Upper lobe of right lung (tissue), 1 donor: Measurements from ENCODE around the gene GNG12. TPM values are rescaled to one million over a fixed set of nuclear protein-coding genes. Genes with fewer than 3 reads are reported as not detected.
A peak's percentile ranks its signal among the peaks of the same experiment; 100 is the strongest.

ENCODE experiments used
- ATAC-seq: fragments of 200-7000 bp; cut with Tn5 transposase; one replicate; pipeline ENCODE4 v1.9.1; 2020; ENCODE audit warnings: mild to moderate bottlenecking, moderate library complexity
- DNase-seq: peaks from one replicate; pipeline ENCODE4 v3.0.0-alpha.2; 2020
- H3K27ac ChIP-seq: fragments of 200-600 bp; one replicate; pipeline ENCODE4 v1.8.0; 2022
- H3K27me3 ChIP-seq: fragments of 200-600 bp; one replicate; pipeline ENCODE4 v1.8.0; 2022; ENCODE audit warnings: mild to moderate bottlenecking
- H3K36me3 ChIP-seq: fragments of 200-600 bp; one replicate; pipeline ENCODE4 v1.8.0; 2022
- H3K4me1 ChIP-seq: fragments of 200-600 bp; one replicate; pipeline ENCODE4 v1.8.0; 2022
- H3K4me3 ChIP-seq: fragments of 200-600 bp; one replicate; pipeline ENCODE4 v1.8.0; 2022; ENCODE audit warnings: mild to moderate bottlenecking
- H3K9me3 ChIP-seq: fragments of 200-600 bp; one replicate; pipeline ENCODE4 v1.8.0; 2022
- intact Hi-C: fragments of 100-400 bp; cut with DNase I; formaldehyde crosslinking; loops from one replicate; pipeline ENCODE4 v1.11.0; 2022
- total RNA-seq: library from RNA; stranded (reverse); fragmentation: NEBNext Ultra II Directional; extraction: Animal tissue kit (Norgen Biotek cat#: 25700); gene quantifications from one replicate; pipeline ENCODE4 v1.2.1, GENCODE V29; 2021
- TF ChIP-seq, protein P1 (sequence below): fragments of 200-600 bp; IDR thresholded peaks from one replicate; pipeline ENCODE4 v1.8.0; 2022; ENCODE audit warnings: antibody characterized with exemption
- donor health status: DM: no; HTN: yes; CAD: no; lungs with severe emphysema.

The GNG12 gene
- total RNA-seq, 1 donor from 2014 or later = 59.8 TPM

GRCh38 chr1:67740543-67740942, 92.7 kb downstream of the GNG12 start:
- H3K4me3 ChIP-seq = no peak overlapping the region
- H3K27me3 ChIP-seq = no peaks in the 10 kb centered on the region
- peaks cover 15% of the 10 kb centered on the region for H3K4me1 ChIP-seq
- intact Hi-C loops = no loop called here
- no peaks in the 10 kb centered on the region for H3K9me3 ChIP-seq
- no peak overlapping the region for H3K27ac ChIP-seq
- TF ChIP-seq, protein P1, sequence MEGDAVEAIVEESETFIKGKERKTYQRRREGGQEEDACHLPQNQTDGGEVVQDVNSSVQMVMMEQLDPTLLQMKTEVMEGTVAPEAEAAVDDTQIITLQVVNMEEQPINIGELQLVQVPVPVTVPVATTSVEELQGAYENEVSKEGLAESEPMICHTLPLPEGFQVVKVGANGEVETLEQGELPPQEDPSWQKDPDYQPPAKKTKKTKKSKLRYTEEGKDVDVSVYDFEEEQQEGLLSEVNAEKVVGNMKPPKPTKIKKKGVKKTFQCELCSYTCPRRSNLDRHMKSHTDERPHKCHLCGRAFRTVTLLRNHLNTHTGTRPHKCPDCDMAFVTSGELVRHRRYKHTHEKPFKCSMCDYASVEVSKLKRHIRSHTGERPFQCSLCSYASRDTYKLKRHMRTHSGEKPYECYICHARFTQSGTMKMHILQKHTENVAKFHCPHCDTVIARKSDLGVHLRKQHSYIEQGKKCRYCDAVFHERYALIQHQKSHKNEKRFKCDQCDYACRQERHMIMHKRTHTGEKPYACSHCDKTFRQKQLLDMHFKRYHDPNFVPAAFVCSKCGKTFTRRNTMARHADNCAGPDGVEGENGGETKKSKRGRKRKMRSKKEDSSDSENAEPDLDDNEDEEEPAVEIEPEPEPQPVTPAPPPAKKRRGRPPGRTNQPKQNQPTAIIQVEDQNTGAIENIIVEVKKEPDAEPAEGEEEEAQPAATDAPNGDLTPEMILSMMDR = no peak
- ATAC-seq (no peak), DNase-seq (no peak)
- H3K36me3 ChIP-seq = no peaks in the 10 kb centered on the region

GRCh38 chr1:67739361-67739760, 93.9 kb downstream of the GNG12 start:
- Histone ChIP-seq H3K4me1 (peaks cover 23% of the 10 kb centered on the region), H3K27me3 (no peaks in the 10 kb centered on the region)
- intact Hi-C loops = no loop called here

DNA sequence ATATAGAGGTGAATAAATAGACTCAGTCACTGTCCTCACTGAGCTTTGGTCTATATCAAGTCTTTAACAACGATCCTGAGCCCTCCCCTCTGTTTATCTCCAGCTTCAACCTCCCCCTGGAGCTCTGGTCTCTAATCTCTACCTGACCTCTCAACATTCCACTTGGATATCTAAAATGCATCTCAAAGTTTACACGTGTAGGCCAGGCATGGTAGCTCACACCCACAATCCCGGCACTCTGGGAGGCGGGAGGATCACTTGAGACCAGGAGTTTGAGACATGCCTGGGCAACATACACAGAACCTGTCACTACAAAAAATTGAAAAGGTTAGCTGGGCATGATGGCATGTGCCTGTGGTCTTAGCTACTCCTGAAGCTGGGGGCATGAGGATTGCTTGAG, 94.9 kb downstream of the GNG12 start:
- Histone ChIP-seq H3K27ac (no peak overlapping the region), H3K36me3 (no peaks in the 10 kb centered on the region), H3K4me1 (peaks cover 31% of the 10 kb centered on the region), H3K27me3 (no peaks in the 10 kb centered on the region), H3K9me3 (no peaks in the 10 kb centered on the region), H3K4me3 (no peak overlapping the region)
- ATAC-seq = peak; percentile 43
- intact Hi-C loops = no loop called here
- no peak for DNase-seq
- TF ChIP-seq, protein P1 = no peak

More at GRCh38 chr1:67739361-67739760, 93.9 kb downstream of the GNG12 start:
- TF ChIP-seq, protein P1 = no peak
- Histone ChIP-seq H3K27ac (no peak overlapping the region), H3K36me3 (no peaks in the 10 kb centered on the region), H3K4me3 (no peak overlapping the region), H3K9me3 (no peaks in the 10 kb centered on the region)
- no peak for DNase-seq
- no peak for ATAC-seq

GRCh38 chr1:67737875-67738274, 95.4 kb downstream of the GNG12 start:
- intact Hi-C loops = no loop called here
- Histone ChIP-seq H3K36me3 (no peaks in the 10 kb centered on the region), H3K4me3 (no peak overlapping the region), H3K9me3 (no peaks in the 10 kb centered on the region), H3K27ac (no peak overlapping the region), H3K27me3 (no peaks in the 10 kb centered on the region), H3K4me1 (peaks cover 36% of the 10 kb centered on the region)
- no peak for ATAC-seq
- TF ChIP-seq, protein P1 = no peak
- no peak for DNase-seq

GRCh38 chr1:67736750-67737149, 96.5 kb downstream of the GNG12 start:
- no peak overlapping the region for H3K4me3 ChIP-seq
- no peaks in the 10 kb centered on the region for H3K27me3 ChIP-seq
- H3K9me3 ChIP-seq = no peaks in the 10 kb centered on the region
- H3K36me3 ChIP-seq = no peaks in the 10 kb centered on the region
- peaks cover 39% of the 10 kb centered on the region for H3K4me1 ChIP-seq
- TF ChIP-seq, protein P1 = no peak
- DNase-seq (no peak), ATAC-seq (no peak)
- intact Hi-C loops = no loop called here
- H3K27ac ChIP-seq = peak overlapping the region; percentile 69
